ENCODE measurements around the gene ZNF775. TPM values are rescaled to one million over a fixed set of nuclear protein-coding genes. Genes with fewer than 3 reads are reported as not detected.
A peak's percentile ranks its signal among the peaks of the same experiment; 100 is the strongest.

ZNF775 gene
- total and polyA plus RNA-seq, 2 of the 13 experiments (the other 11 are each of a cell fraction or from before 2014, with no cell fraction given), result 3.1 to 3.2 TPM

- TF ChIP-seq AHDC1 (CRISPR knock-in tag; IDR thresholded peaks at IDR 0.05; ENCODE audit: borderline replicate concordance) (peak; percentile 7; the same call in 1 of the 2 replicates), HCFC1 (IDR thresholded peaks at IDR 0.05; ENCODE audit: low read depth, low read length) (no peak), ARID3A (IDR thresholded peaks at IDR 0.05; ENCODE audit: low read depth, low read length) (peak; percentile 35; the same call in 1 of the 2 replicates), GZF1 (CRISPR knock-in tag; IDR thresholded peaks at IDR 0.05) (no peak), HDAC1 (CRISPR knock-in tag; IDR thresholded peaks at IDR 0.05) (peak; percentile 58; the same call in 1 of the 2 replicates), KMT2B (CRISPR knock-in tag; IDR thresholded peaks at IDR 0.05) (no peak; the same call in 1 of the 2 replicates), DRAP1 (CRISPR knock-in tag; IDR thresholded peaks at IDR 0.05) (peak; percentile 37; the same call in 1 of the 2 replicates), ZNF562 (CRISPR knock-in tag; IDR thresholded peaks at IDR 0.05; ENCODE audit: borderline replicate concordance) (no peak), ZFP82 (CRISPR knock-in tag; IDR thresholded peaks at IDR 0.05; ENCODE audit: borderline replicate concordance) (0 out of 2 replicates have a peak, but pooled peaks have one; percentile 25), SOX13 (IDR thresholded peaks at IDR 0.05) (peak; percentile 29; the same call in 1 of the 2 replicates), SOX13 (CRISPR knock-in tag; conservative IDR thresholded peaks at IDR 0.05 in 1 of 2, IDR thresholded peaks at IDR 0.05 in 1 of 2) (peak in 1 of 2 experiments; percentile 42; a peak in 1 of 4 replicates), ZNF878 (CRISPR knock-in tag; IDR thresholded peaks at IDR 0.05) (peak; percentile 40; the same call in 1 of the 2 replicates), CREB1 (IDR thresholded peaks at IDR 0.05) (no peak), CREB1 (CRISPR knock-in tag; IDR thresholded peaks at IDR 0.05) (peak; percentile 26; the same call in 1 of the 2 replicates), POLR2G (IDR thresholded peaks at IDR 0.05; ENCODE audit: low read depth, low read length) (peak; percentile 19), IRF2 (CRISPR knock-in tag; IDR thresholded peaks at IDR 0.05) (peak; percentile 27; the same call in 1 of the 2 replicates), ZBTB37 (CRISPR knock-in tag; IDR thresholded peaks at IDR 0.05) (peak; percentile 62; the same call in 1 of the 2 replicates), FOXO4 (CRISPR knock-in tag; conservative IDR thresholded peaks at IDR 0.05) (0 out of 2 replicates have a peak, but pooled peaks have one; percentile 45)
These were observed 846 bp upstream of the ZNF775 start (continued) for GRCh38 chr7:150378115-150378852.
